K562 (cell line): ENCODE measurements around the gene GPR42. TPM values are rescaled to one million over a fixed set of nuclear protein-coding genes. Genes with fewer than 3 reads are reported as not detected.

Experiments
- E2F8 ChIP-seq: fragments of 450-650 bp; IDR thresholded peaks from 2 replicates; pipeline ENCODE4 v1.7.1; 2018; ENCODE audit warnings: mild to moderate bottlenecking, low read depth; ENCODE audit not compliant: partially characterized antibody
- HNRNPUL1 ChIP-seq: fragments of 200-400 bp; formaldehyde crosslinking; IDR thresholded peaks from 2 replicates; pipeline ENCODE4 v1.6.1; 2017; ENCODE audit warnings: low read length
- NFYB ChIP-seq: IDR thresholded peaks from 2 replicates; pipeline ENCODE4 v1.6.1; 2011; ENCODE audit warnings: mild to moderate bottlenecking, moderate library complexity; ENCODE audit not compliant: insufficient read length; ENCODE audit errors: extremely low read depth
- ZBTB2 ChIP-seq: fragments of 450-650 bp; IDR thresholded peaks from 2 replicates; pipeline ENCODE4 v1.6.1; 2016; ENCODE audit warnings: antibody characterized with exemption
- ZNF444 ChIP-seq: fragments of 250-450 bp; sonication (Bioruptor Pico); IDR thresholded peaks from 2 replicates; pipeline ENCODE4 v1.4.0; 2020; ENCODE audit warnings: mild to moderate bottlenecking, moderate library complexity
- polyA plus RNA-seq, 8 experiments: library from polyadenylated mRNA; depleted of rRNA in 4 of 8; stranded (reverse) in 5 of 8; unstranded in 3 of 8; fragments of >200 nt; fragmentation: Nextera tagmentation in 2 of 8; fragmentation: Illumina TruSeq in 1 of 8; extraction: Ambion mirVana in 2 of 8; extraction: Trizol in 1 of 8; gene quantifications; 2 replicates each; pipeline versions ENCODE4 v1.2.1 to v1.2.3, GENCODE V29; 2011 to 2014; ENCODE audit warnings: inconsistent platforms in 1 of 8, missing spikeins in 1 of 8
- total RNA-seq, 7 experiments: library from RNA; depleted of rRNA in 6 of 7; stranded (reverse); fragments of >200 nt in 6 of 7; fragmentation: Illumina TruSeq in 2 of 7; extraction: Trizol in 2 of 7; gene quantifications; 2 replicates each; pipeline versions ENCODE4 v1.2.1 to v1.2.3, GENCODE V29; 2011 to 2021; ENCODE audit warnings: low replicate concordance in 1 of 7

The GPR42 gene
- total and polyA plus RNA-seq, 9 of the 15 experiments (the other 6 are each of a cell fraction or from before 2014, with no cell fraction given) = not detected

DNA sequence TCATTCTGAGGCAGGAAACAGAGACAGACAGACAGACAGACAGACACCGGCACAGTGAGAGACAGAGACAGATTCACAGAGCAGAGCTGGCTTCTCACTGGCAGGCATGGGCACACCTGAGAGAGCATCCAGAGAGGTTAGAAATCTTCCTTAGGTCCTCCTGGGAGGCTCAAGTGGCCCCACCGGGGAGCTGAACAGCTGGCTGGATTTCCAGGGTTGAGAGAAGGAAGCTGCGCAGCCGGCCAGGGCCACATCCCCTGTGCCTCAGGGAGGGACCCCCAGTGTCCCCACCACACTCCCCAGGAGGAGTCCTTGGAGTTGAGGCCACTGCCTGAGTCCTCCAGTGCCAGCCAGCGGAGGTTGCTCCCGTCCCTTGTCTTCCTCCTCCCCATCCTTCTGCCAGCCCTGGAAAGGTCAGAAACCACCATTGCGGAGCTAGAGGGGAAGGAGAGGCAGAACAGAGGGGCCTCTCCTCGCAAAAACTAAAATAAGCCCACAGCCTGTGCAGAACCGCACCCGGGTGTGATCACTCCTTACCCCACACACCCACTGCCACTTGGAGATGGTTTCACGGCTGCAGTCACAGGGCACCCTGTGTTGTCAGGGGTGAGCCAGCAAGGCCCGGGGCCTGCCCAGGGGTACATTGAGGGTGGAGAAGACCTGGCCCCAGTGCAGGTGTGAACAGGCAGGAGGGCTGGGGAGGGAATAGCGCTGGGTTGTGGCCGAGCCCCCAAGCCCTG is 8.4 kb upstream of the GPR42 start (continued):
- TF ChIP-seq E2F8 = no peak
- TF ChIP-seq HNRNPUL1 = no peak
- no peak for TF ChIP-seq ZBTB2
- no peak for TF ChIP-seq NFYB
- TF ChIP-seq ZNF444 (CRISPR knock-in tag) = no peak
